SK-N-MC (cell line): Measurements from ENCODE around the gene CACNB4.

Source experiments
- EZH2 ChIP-seq: fragments of 200-600 bp; sonication (generic); IDR thresholded peaks from one replicate; pipeline ENCODE4 v1.6.1; 2017; ENCODE audit warnings: antibody characterized with exemption
- FOXP2 ChIP-seq: optimal IDR thresholded peaks from 2 replicates; pipeline ENCODE3; 2011; ENCODE audit warnings: mild to moderate bottlenecking, moderate library complexity; ENCODE audit not compliant: insufficient read depth; ENCODE audit errors: extremely low read length, control extremely low read depth
- POLR2AphosphoS5 ChIP-seq: IDR thresholded peaks from 2 replicates; pipeline ENCODE4 v1.6.1; 2012; ENCODE audit warnings: mild to moderate bottlenecking, low read depth, low read length, borderline replicate concordance

GRCh38 chr2:151933266-151933804 is 165.5 kb downstream of the CACNB4 start:
- TF ChIP-seq FOXP2 (no peak), POLR2AphosphoS5 (no peak), EZH2 (no peak)
